ENCODE results near the gene DOK5.

DOK5 gene

GRCh38 chr20:54560357-54560756 is 85.0 kb downstream of the DOK5 start:
- no peak for DNase-seq (ENCODE audit: low spot score)

GRCh38 chr20:54565255-54565654 is 89.9 kb downstream of the DOK5 start:
- no peak for DNase-seq (ENCODE audit: low spot score)

GRCh38 chr20:54566031-54566688 is 90.8 kb downstream of the DOK5 start:
- no peak for DNase-seq (ENCODE audit: low spot score)

- DNase-seq (ENCODE audit: low spot score) = no peak
Measured at GRCh38 chr20:54570561-54570960, 95.2 kb downstream of the DOK5 start.

- no peak for DNase-seq (ENCODE audit: low spot score)
Measured at GRCh38 chr20:54572665-54573435, 97.5 kb downstream of the DOK5 start.

- DNase-seq (ENCODE audit: low spot score) = no peak
Measured at GRCh38 chr20:54573838-54574237, 98.4 kb downstream of the DOK5 start.

- no peak for DNase-seq (ENCODE audit: low spot score)
Measured at GRCh38 chr20:54576518-54576917, 101.1 kb downstream of the DOK5 start.

GRCh38 chr20:54577637-54578036 is 102.2 kb downstream of the DOK5 start:
- no peak for DNase-seq (ENCODE audit: low spot score)

- no peak for DNase-seq (ENCODE audit: low spot score)
Measured at GRCh38 chr20:54585217-54585616, 109.8 kb downstream of the DOK5 start.

GRCh38 chr20:54587408-54587807 is 112.0 kb downstream of the DOK5 start:
- no peak for DNase-seq (ENCODE audit: low spot score)

- no peak for DNase-seq (ENCODE audit: low spot score)
Measured at GRCh38 chr20:54589402-54590030, 114.1 kb downstream of the DOK5 start.

GRCh38 chr20:54590856-54591255 is 115.5 kb downstream of the DOK5 start:
- DNase-seq (ENCODE audit: low spot score) = no peak

GRCh38 chr20:54596651-54597050 is 121.3 kb downstream of the DOK5 start:
- DNase-seq (ENCODE audit: low spot score) = no peak

GRCh38 chr20:54598352-54598751 is 123.0 kb downstream of the DOK5 start:
- no peak for DNase-seq (ENCODE audit: low spot score)

GRCh38 chr20:54600634-54601033 is 125.2 kb downstream of the DOK5 start:
- no peak for DNase-seq (ENCODE audit: low spot score)

GRCh38 chr20:54601831-54602515 is 126.6 kb downstream of the DOK5 start:
- no peak for DNase-seq (ENCODE audit: low spot score)

- DNase-seq (ENCODE audit: low spot score) = no peak
Measured at GRCh38 chr20:54605319-54605718, 129.9 kb downstream of the DOK5 start.

- DNase-seq (ENCODE audit: low spot score) = no peak
Measured at GRCh38 chr20:54606380-54606779, 131.0 kb downstream of the DOK5 start.

GRCh38 chr20:54608039-54608745 is 132.8 kb downstream of the DOK5 start:
- DNase-seq (ENCODE audit: low spot score) = no peak

GRCh38 chr20:54608943-54609342 is 133.6 kb downstream of the DOK5 start:
- no peak for DNase-seq (ENCODE audit: low spot score)

- DNase-seq (ENCODE audit: low spot score) = no peak
Measured at GRCh38 chr20:54611708-54612412, 136.5 kb downstream of the DOK5 start.
